ENCODE results near the gene CALML5.

DNA sequence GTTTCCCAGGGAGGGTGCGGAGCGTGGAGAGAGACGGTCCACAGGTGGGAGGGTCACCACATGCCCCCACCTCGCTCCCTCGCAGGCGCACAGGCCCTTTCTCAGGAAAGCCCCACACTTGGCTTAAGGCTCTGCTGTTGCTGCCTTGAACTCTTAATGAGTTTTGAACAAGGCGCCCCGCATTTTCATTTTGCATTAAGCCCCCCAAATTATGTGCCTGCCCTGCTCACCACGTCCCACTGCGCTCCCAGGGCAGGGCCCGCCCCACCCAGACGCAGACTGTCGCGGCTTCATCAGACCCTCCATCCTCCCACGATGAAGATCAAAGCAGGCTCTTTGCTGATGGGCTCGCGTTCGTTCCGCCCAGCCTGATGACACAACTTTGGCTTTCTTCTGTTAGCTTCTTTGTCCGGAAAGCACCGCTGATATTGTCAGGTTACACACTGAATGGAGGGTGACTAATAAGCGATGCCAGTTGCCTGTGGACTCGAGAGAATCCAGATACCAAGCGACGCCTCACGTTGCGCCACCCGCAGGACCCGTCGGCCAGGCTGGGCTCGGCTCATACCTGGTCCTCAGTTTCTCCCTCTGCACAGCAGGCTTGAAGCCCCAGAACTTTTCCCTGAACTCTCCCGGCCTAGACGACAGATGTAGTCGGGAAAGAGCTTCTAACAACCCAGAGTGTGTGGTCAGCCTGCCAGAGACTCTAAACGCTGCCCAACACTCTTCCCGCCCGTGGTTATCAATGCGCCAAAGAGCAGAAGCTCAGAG is 34.9 kb upstream of the CALML5 start:
- TF ChIP-seq, protein P1, sequence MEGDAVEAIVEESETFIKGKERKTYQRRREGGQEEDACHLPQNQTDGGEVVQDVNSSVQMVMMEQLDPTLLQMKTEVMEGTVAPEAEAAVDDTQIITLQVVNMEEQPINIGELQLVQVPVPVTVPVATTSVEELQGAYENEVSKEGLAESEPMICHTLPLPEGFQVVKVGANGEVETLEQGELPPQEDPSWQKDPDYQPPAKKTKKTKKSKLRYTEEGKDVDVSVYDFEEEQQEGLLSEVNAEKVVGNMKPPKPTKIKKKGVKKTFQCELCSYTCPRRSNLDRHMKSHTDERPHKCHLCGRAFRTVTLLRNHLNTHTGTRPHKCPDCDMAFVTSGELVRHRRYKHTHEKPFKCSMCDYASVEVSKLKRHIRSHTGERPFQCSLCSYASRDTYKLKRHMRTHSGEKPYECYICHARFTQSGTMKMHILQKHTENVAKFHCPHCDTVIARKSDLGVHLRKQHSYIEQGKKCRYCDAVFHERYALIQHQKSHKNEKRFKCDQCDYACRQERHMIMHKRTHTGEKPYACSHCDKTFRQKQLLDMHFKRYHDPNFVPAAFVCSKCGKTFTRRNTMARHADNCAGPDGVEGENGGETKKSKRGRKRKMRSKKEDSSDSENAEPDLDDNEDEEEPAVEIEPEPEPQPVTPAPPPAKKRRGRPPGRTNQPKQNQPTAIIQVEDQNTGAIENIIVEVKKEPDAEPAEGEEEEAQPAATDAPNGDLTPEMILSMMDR (IDR thresholded peaks at IDR 0.05) = no peak
- no peak for TF ChIP-seq POLR2A (IDR thresholded peaks at IDR 0.05)

Measured in Peyer's patch (tissue), 4 donors.